CD4-positive, CD25-positive, alpha-beta regulatory T cell (primary cell): ENCODE results near the gene PCSK5. TPM values are rescaled to one million over a fixed set of nuclear protein-coding genes. Genes with fewer than 3 reads are reported as not detected.

ENCODE experiments used
- ATAC-seq, 2 donors: fragments of 150-1000 bp; cut with Tn5 transposase; one replicate each; pipeline ENCODE4 v1.10.0; 2021; ENCODE audit warnings: low read depth in 2 of 2, moderate number of reproducible peaks in 2 of 2, moderate library complexity in 1 of 2
- DNase-seq, 3 donors: peaks; one replicate each; pipeline versions ENCODE4 v3.0.0 to v3.0.0-alpha.2; 2012 to 2022; ENCODE audit warnings: mixed read lengths in 1 of 3
- H3K27ac ChIP-seq: one replicate; pipeline ENCODE4 v1.7.0; 2013; ENCODE audit warnings: mild to moderate bottlenecking, low read length; ENCODE audit not compliant: insufficient read depth, poor library complexity, severe bottlenecking
- H3K27me3 ChIP-seq: one replicate; pipeline ENCODE4 v1.7.0; 2013; ENCODE audit warnings: low read length; ENCODE audit not compliant: control insufficient read depth, insufficient read depth
- H3K36me3 ChIP-seq: one replicate; pipeline ENCODE4 v1.7.0; 2013; ENCODE audit warnings: mild to moderate bottlenecking, low read length, moderate library complexity; ENCODE audit not compliant: control insufficient read depth, insufficient read depth
- H3K4me1 ChIP-seq: 2 replicates; pipeline ENCODE4 v1.7.0; 2013; ENCODE audit warnings: mild to moderate bottlenecking, low read length; ENCODE audit not compliant: insufficient read depth, control insufficient read depth, poor library complexity, severe bottlenecking
- H3K4me3 ChIP-seq: one replicate; pipeline ENCODE4 v1.7.0; 2013; ENCODE audit warnings: low read depth, mild to moderate bottlenecking, low read length, moderate library complexity
- H3K9me3 ChIP-seq, 2 experiments: 1 replicate in 1 of 2; 2 replicates in 1 of 2; pipeline ENCODE4 v1.7.0; 2013; ENCODE audit warnings: low read length in 2 of 2, mild to moderate bottlenecking in 1 of 2, moderate library complexity in 1 of 2; ENCODE audit not compliant: control insufficient read depth in 2 of 2
- H3K27ac Mint-ChIP-seq, 3 donors: one replicate each; pipeline ENCODE4 v1.8.0; 2020 to 2022; ENCODE audit warnings: mild to moderate bottlenecking in 3 of 3, mixed read lengths in 3 of 3, moderate library complexity in 2 of 3
- H3K27me3 Mint-ChIP-seq: one replicate; pipeline ENCODE4 v1.8.0; 2022; ENCODE audit warnings: mild to moderate bottlenecking, mixed read lengths
- H3K36me3 Mint-ChIP-seq: one replicate; pipeline ENCODE4 v1.8.0; 2020; ENCODE audit warnings: mixed read lengths
- H3K4me1 Mint-ChIP-seq, 4 donors: one replicate each; pipeline ENCODE4 v1.8.0; 2020 to 2022; ENCODE audit warnings: mixed read lengths in 4 of 4, mild to moderate bottlenecking in 1 of 4
- H3K4me3 Mint-ChIP-seq, 4 donors: one replicate each; pipeline ENCODE4 v1.8.0; 2020 to 2022; ENCODE audit warnings: mild to moderate bottlenecking in 4 of 4, mixed read lengths in 4 of 4, moderate library complexity in 3 of 4
- H3K9me3 Mint-ChIP-seq, 7 donors: one replicate each; pipeline ENCODE4 v1.8.0; 2020 to 2022; ENCODE audit warnings: mixed read lengths in 7 of 7, mild to moderate bottlenecking in 3 of 7, moderate library complexity in 2 of 7
- polyA plus RNA-seq, 4 donors: library from polyadenylated mRNA; unstranded; fragments of 300-500 nt; fragmentation: Illumina TruSeq; gene quantifications; one replicate each; pipeline ENCODE4 v1.2.3, GENCODE V29; 2021
- total RNA-seq: library from RNA; stranded (reverse); gene quantifications from one replicate; pipeline ENCODE4 v1.2.3, GENCODE V29; 2022

The PCSK5 gene
- total and polyA plus RNA-seq, 5 donors from 2014 or later = 0.47 to 2.7 (median 2.0) TPM

DNA sequence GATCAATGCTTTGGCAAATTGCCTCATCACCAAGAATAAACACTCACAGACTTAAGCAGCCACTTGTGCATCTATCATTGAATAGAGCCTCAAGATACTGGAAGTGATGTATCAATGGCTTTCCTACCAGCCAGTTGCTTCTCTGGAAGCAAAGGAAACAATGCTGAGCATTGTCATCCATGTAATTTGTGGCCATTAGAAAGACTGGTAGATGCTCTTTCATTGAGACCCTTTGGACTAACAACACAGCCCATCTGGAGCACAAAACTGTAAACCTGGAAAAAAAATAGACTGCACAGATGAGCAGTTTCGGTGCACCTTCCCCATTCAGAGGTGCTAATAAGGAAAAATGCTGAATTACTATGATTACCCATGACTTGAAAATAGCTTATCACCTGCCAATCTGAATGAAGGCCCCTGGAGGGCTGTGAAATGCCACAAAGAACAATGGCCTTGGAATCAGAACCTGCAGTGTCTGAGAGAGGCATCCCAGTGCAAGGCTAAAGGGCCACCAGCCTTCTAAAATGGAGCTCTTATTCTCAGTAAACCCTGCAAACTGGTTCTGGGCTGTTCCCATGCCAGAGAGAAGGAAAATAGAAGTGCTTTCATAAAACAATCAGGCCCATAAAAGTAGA is 376.3 kb downstream of the PCSK5 start:
- ATAC-seq (no peak), DNase-seq (no peak)
- H3K4me3 Mint-ChIP-seq = no peak overlapping the region
- no peaks in the 10 kb centered on the region for H3K36me3 ChIP-seq
- no peak overlapping the region for H3K27ac Mint-ChIP-seq
- H3K4me1 Mint-ChIP-seq = no peaks in the 10 kb centered on the region
- no peaks in the 10 kb centered on the region for H3K9me3 ChIP-seq
- peaks cover 8% of the 10 kb centered on the region for H3K27me3 Mint-ChIP-seq
- no peaks in the 10 kb centered on the region for H3K36me3 Mint-ChIP-seq
- peaks cover 0 to 6% (median 0%) of the 10 kb centered on the region in 7 donors for H3K9me3 Mint-ChIP-seq
- H3K4me3 ChIP-seq = no peak overlapping the region
- no peaks in the 10 kb centered on the region for H3K4me1 ChIP-seq
- no peak overlapping the region for H3K27ac ChIP-seq
- H3K27me3 ChIP-seq = no peaks in the 10 kb centered on the region

DNA sequence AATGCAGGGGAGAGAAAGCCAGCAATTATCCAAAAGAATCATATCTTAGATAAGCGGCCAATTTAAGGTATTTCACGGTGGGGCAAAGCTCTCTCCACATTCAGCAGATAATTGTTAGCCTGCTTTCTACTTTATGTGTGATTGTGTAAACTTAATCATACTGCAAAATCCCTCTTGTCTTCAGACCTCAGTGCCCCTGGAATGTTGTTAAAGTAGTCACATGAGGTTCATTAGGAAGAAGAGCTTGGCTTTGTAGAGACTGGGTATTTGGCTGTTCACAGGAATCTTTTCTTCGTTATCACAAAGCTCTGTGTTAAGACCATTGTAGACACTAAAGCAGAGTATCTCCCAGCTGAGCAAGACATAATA is 376.8 kb downstream of the PCSK5 start:
- Histone ChIP-seq H3K36me3 (no peaks in the 10 kb centered on the region), H3K4me1 (no peaks in the 10 kb centered on the region), H3K27me3 (no peaks in the 10 kb centered on the region), H3K9me3 (no peaks in the 10 kb centered on the region), H3K27ac (no peak overlapping the region), H3K4me3 (no peak overlapping the region)
- DNase-seq (no peak), ATAC-seq (no peak)
- Mint-ChIP-seq H3K4me1 (no peaks in the 10 kb centered on the region), H3K36me3 (no peaks in the 10 kb centered on the region), H3K9me3 (peaks cover 0 to 6% (median 0%) of the 10 kb centered on the region in 7 donors), H3K4me3 (no peak overlapping the region), H3K27ac (no peak overlapping the region), H3K27me3 (peaks cover 8% of the 10 kb centered on the region)

DNA sequence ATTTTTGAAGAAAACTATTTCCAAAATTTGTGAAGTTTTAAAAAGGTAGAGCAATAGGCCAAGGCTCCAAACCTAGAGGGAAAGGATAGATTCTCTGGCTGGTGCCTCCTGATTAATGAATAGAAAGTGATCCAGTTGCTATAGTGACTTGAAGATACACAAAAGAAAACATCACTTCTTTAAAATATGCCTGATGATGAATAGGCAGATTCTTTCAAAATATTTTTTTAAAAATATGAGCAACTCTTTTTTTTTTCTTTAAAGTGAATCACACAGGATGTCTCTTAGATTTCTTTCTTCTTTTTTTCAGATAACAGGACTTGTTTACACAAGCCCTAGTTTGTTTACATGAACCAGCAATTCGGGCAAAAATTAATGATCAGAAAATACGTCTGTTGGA is 379.3 kb downstream of the PCSK5 start:
- no peak for ATAC-seq
- H3K4me1 ChIP-seq = no peaks in the 10 kb centered on the region
- no peaks in the 10 kb centered on the region for H3K4me1 Mint-ChIP-seq
- H3K27ac ChIP-seq = no peak overlapping the region
- H3K27ac Mint-ChIP-seq = no peak overlapping the region
- no peak overlapping the region for H3K4me3 Mint-ChIP-seq
- H3K27me3 Mint-ChIP-seq = peaks cover 8% of the 10 kb centered on the region
- no peaks in the 10 kb centered on the region for H3K36me3 ChIP-seq
- DNase-seq = no peak
- H3K27me3 ChIP-seq = no peaks in the 10 kb centered on the region
- no peaks in the 10 kb centered on the region for H3K36me3 Mint-ChIP-seq
- no peaks in the 10 kb centered on the region for H3K9me3 Mint-ChIP-seq
- no peaks in the 10 kb centered on the region for H3K9me3 ChIP-seq
- no peak overlapping the region for H3K4me3 ChIP-seq

DNA sequence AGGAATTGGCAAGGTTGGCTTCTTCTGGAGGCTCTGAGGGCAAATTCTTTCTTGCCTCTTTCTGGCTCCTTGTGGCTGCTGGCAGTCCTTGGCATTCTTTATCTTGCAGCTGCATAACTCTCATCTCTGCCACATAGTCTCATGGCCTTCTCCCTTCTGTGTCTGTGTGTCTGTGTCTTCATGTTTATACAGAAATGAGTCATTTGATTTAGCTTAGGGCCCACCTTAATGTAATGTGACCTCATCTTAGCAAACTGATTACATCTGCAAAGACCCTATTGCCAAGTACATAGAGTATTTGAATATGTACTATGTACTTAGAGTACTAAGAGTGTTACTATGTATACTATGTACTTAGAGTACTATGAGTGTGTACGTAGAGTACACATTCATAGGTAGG is 381.3 kb downstream of the PCSK5 start:
- no peak overlapping the region for H3K4me3 ChIP-seq
- no peaks in the 10 kb centered on the region for H3K36me3 ChIP-seq
- H3K4me1 ChIP-seq = no peaks in the 10 kb centered on the region
- H3K27me3 Mint-ChIP-seq = peaks cover 8% of the 10 kb centered on the region
- H3K9me3 Mint-ChIP-seq = no peaks in the 10 kb centered on the region
- H3K4me3 Mint-ChIP-seq = no peak overlapping the region
- H3K27ac Mint-ChIP-seq = no peak overlapping the region
- H3K9me3 ChIP-seq = no peaks in the 10 kb centered on the region
- DNase-seq (no peak), ATAC-seq (no peak)
- no peaks in the 10 kb centered on the region for H3K4me1 Mint-ChIP-seq
- no peaks in the 10 kb centered on the region for H3K27me3 ChIP-seq
- H3K36me3 Mint-ChIP-seq = no peaks in the 10 kb centered on the region
- no peak overlapping the region for H3K27ac ChIP-seq

DNA sequence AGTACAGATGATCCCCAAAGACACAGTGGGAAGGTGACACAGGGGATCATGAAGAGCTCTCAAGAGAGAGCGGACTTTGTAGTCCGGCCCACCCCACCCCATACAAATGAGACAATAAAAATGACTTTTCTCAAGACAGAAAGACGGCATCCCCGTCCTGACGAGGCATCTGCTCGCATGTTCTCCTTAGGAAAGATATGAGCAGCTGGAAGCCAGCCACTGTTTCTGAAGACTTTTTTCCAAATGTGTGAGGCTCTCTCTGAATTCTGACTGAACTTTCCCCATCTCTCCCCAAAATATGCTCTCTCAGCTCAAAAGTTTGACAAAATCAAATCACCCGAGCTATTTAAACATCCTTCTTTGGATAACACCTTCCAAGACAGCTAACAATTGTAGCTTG is 398.6 kb downstream of the PCSK5 start:
- Histone ChIP-seq H3K36me3 (no peaks in the 10 kb centered on the region), H3K9me3 (no peaks in the 10 kb centered on the region), H3K4me1 (no peaks in the 10 kb centered on the region), H3K27ac (no peak overlapping the region), H3K27me3 (peaks cover 2% of the 10 kb centered on the region), H3K4me3 (no peak overlapping the region)
- Mint-ChIP-seq H3K4me1 (no peaks in the 10 kb centered on the region), H3K36me3 (no peaks in the 10 kb centered on the region), H3K9me3 (peaks cover 0 to 2% (median 0%) of the 10 kb centered on the region in 7 donors), H3K4me3 (no peak overlapping the region), H3K27me3 (peaks cover 20% of the 10 kb centered on the region), H3K27ac (no peak overlapping the region)
- ATAC-seq = no peak
- DNase-seq = no peak

DNA sequence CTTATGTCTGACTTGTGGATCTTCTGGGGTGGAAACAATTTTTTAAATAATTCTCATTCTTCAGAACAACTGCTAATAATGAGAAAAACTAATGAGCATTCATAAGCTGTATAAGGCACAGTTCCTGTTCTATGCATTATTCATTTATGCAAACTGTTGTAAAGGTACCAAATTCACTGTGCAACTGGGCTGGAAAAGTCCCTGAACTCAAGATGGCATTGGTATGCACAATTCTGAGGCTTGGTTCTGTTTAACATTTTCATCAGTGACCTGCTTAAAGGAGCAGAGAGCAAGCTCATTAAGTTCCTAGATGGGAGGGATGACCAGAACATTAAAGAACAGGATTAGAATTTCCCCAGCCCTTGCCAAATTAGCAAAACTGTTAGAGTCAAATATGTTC is 399.2 kb downstream of the PCSK5 start:
- Mint-ChIP-seq H3K9me3 (no peaks in the 10 kb centered on the region), H3K36me3 (no peaks in the 10 kb centered on the region), H3K4me1 (no peaks in the 10 kb centered on the region), H3K27ac (no peak overlapping the region), H3K27me3 (peaks cover 17% of the 10 kb centered on the region), H3K4me3 (no peak overlapping the region)
- Histone ChIP-seq H3K4me1 (no peaks in the 10 kb centered on the region), H3K27ac (no peak overlapping the region), H3K36me3 (no peaks in the 10 kb centered on the region), H3K27me3 (peaks cover 2% of the 10 kb centered on the region), H3K9me3 (no peaks in the 10 kb centered on the region), H3K4me3 (no peak overlapping the region)
- DNase-seq = no peak
- no peak for ATAC-seq

DNA sequence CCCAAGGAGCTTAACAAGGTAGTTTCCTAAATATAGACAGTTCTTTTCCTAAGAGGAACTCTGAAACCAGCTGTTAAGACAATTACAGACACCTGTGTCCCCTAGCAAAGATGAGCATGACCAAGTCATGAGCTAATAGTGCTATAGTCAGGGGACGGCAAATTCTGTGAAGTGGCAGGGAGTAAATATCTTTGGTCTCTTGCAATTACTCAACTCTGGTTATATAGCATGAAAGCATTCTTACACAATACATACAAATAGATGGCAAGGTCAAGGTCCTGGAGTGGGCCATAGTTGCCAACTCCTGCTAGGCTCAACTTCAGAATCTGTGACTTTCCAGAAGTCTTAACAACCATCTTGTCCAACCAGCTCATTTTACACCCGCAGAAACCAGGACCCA is 400.1 kb downstream of the PCSK5 start:
- Mint-ChIP-seq H3K9me3 (no peaks in the 10 kb centered on the region), H3K4me3 (no peak overlapping the region), H3K27ac (no peak overlapping the region), H3K27me3 (peaks cover 11% of the 10 kb centered on the region), H3K4me1 (no peaks in the 10 kb centered on the region), H3K36me3 (no peaks in the 10 kb centered on the region)
- no peak for DNase-seq
- ATAC-seq = no peak
- no peak overlapping the region for H3K27ac ChIP-seq
- no peaks in the 10 kb centered on the region for H3K36me3 ChIP-seq
- no peaks in the 10 kb centered on the region for H3K9me3 ChIP-seq
- no peaks in the 10 kb centered on the region for H3K4me1 ChIP-seq
- H3K4me3 ChIP-seq = no peak overlapping the region
- peaks cover 2% of the 10 kb centered on the region for H3K27me3 ChIP-seq

DNA sequence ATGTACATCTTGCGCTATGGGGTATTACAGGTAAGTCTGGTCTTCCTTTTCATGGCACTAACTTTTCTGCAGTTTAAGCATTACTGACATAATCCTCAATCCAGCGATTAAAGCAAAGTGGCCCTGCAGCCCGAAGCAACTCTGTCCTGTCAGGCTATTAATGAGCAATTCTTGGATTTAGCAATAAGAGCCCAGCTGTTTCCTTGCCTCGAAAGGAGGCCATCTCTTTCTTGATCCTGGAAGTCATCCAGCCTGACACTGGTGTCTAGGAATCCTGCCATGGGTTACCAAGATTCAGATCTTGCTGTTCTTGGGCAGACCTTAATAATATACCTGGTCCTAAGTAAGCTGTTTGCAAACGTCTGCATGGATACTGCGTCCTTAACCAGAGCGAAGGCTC is 401.8 kb downstream of the PCSK5 start:
- no peaks in the 10 kb centered on the region for H3K36me3 ChIP-seq
- Mint-ChIP-seq H3K4me3 (no peak overlapping the region), H3K27ac (peak overlapping the region in 1 of 3 donors; percentile 18), H3K36me3 (no peaks in the 10 kb centered on the region), H3K4me1 (no peaks in the 10 kb centered on the region), H3K27me3 (peaks cover 11% of the 10 kb centered on the region), H3K9me3 (no peaks in the 10 kb centered on the region)
- H3K27ac ChIP-seq = no peak overlapping the region
- no peak overlapping the region for H3K4me3 ChIP-seq
- DNase-seq (no peak), ATAC-seq (no peak)
- no peaks in the 10 kb centered on the region for H3K4me1 ChIP-seq
- H3K9me3 ChIP-seq = no peaks in the 10 kb centered on the region
- peaks cover 2% of the 10 kb centered on the region for H3K27me3 ChIP-seq
